HG02870 (cell line): ENCODE measurements around the gene DDR1.
"Not testable (repeated sequence)": the region's sequence is repeated elsewhere in the genome, so short reads cannot be mapped to it uniquely, and the experiment has no call there.

Experiments
- ATAC-seq: cut with Tn5 transposase; IDR thresholded peaks from one replicate; pipeline ENCODE4 v1.9.1; 2021; ENCODE audit warnings: mild to moderate bottlenecking, moderate library complexity; ENCODE audit not compliant: unreplicated experiment

The DDR1 gene

DNA sequence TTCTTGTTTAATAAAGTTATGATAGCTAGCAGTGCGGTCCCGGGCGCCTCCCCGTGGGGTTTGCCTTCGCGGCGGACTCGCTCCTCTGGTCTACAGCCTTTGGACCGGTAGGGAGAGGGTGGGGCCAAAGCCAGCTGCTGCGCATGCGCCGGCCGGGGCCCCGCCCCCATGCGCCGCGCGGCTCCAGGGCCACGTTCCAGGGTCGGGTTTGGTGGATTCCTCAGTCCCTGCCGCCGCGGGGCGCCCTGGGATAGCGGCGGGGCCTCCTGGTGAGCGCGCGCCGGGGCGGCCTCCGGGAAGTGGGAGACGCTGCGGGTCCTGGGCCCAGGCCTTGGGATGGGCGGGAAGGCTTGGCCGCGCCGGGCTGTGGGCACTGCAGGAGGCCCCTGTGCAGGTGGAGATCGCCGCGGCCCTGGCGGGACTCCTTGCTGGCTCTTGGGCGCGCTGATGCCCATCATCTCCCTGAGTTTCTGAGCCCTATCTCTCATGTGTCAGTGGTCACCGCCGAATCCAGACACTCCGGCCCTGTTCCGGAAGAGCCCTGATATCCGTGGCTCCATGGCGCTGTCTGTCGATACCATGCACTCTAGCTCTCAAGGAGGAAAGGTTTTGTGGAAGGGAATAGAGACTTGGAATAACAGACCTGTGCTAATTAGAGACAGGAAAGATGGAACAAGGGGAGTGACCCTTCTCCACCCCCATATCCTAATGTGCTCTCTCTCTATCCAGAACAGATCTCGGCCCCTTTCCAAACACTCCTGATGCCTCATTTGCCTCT lies 29.9 kb downstream of the DDR1 start, which contains the start of gene VARS2:
Gene VARS2 (plus strand): TSS at position 163 of the 778 bp plus-strand sequence. CDS start 599 bp downstream, at position 762.
- ATAC-seq = peak; percentile 84

DNA sequence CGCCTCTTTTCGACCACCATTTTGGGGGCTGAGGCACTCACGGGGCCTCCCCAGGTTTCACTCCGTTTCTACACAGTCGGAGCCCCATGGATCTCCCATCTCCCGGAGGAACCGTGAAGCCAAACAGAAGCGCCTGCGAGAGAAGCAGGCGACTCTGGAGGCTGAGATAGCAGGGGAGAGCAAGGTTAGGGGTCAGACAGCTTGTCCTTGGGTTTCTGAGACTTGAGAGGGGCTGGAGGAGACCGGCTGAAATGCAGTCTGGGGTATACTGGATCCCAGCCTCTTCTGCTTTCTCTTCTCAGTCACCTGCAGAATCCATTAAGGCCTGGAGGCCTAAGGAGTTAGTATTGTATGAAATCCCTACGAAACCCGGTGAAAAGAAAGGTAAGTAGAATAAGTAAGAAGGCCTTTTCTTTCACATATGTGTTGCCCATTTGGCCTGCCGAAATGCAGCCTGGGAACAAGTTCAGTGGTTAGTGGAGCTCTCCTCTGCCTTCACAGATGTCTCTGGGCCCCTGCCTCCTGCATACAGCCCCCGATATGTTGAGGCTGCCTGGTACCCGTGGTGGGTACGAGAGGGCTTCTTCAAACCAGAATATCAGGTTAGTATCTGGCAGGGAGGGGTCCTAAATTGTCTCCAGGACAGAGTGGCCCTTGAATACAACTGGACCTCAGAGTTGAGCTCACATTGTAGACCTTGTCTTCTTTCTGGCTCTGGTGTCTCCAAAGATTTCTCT lies 30.7 kb downstream of the DDR1 start:
- no peak for ATAC-seq

DNA sequence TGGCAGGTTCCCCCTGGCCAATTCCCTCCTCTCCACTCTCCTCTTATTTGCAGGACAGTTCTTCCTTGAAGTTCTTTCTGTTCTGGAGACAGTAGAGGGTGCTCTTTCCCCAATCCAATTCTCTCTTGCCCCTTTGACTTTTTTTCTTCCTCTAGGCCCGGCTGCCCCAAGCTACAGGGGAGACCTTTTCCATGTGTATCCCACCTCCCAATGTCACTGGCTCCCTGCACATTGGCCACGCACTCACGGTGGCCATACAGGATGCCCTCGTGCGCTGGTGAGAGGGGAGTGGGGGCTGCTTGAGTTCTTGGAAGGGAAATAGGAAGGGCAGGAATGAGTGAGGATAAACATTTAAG lies 31.2 kb downstream of the DDR1 start:
- no peak for ATAC-seq

DNA sequence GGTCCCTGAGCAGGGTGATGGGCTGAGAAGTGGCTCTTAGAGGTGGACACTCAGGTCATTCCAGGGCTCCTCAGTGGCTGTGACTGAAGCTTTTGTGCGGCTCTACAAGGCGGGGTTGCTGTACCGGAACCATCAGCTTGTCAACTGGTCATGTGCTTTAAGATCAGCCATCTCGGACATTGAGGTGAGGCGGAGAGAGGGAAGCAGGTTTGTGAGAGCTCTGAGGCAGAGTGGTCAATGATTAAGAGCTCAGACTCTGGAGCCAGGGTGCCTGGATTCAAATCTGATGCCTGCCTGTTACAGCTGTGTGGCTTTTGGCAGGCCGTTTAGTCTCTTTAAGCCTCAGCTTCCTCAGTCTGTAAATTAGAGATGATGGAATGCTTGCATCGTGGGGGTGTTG lies 32.7 kb downstream of the DDR1 start:
- no peak for ATAC-seq

DNA sequence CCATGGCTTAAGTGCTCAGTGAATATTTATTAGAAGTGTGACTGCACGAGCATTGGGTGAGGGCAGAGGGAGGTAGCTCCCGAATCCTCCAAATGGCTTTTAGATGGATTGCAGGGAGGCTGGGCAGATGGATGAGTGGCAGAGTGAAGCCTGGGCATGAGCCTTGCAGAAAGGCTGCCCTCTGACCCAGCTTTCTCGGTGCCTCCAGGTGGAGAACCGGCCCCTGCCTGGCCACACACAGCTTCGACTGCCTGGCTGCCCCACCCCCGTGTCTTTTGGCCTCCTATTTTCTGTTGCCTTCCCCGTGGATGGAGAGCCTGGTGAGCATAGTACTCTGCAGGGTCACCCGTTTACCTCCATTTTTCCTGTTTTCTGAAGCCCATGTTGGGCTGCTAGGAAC lies 33.2 kb downstream of the DDR1 start:
- no peak for ATAC-seq

DNA sequence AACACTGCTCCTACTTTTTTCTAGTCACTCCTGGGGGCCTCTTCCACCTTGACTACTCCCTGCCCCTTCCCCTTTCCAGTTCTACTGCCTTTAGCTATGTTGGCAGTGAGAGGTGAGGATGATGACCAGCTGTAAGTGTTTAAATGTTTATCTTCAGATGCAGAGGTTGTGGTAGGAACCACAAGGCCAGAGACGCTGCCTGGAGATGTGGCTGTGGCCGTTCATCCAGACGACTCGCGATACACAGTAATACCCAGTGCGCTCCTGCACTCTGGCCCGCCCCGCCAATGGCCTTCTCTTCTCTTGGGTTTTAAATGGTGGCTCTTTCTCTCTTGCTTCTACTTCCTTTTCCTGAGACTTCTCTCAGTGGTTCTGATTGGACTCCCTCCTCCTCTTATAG lies 34.4 kb downstream of the DDR1 start:
- ATAC-seq = no peak

DNA sequence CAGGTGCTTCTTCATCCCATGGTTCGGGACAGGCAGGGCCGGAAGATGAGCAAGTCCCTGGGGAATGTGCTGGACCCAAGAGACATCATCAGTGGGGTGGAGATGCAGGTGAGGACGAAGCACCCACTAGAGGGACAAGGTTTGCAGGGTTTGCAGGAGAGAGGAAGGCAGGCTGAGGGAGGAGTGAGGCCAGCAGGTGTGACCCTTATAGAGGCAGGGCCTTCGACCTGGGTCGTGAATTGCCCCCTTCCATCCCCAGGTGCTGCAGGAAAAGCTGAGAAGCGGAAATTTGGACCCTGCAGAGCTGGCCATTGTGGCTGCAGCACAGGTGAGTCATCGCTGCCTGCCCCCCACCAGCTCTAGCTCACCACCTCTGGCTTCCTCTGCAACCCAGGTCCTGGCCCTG lies 38.1 kb downstream of the DDR1 start:
- ATAC-seq = no peak

DNA sequence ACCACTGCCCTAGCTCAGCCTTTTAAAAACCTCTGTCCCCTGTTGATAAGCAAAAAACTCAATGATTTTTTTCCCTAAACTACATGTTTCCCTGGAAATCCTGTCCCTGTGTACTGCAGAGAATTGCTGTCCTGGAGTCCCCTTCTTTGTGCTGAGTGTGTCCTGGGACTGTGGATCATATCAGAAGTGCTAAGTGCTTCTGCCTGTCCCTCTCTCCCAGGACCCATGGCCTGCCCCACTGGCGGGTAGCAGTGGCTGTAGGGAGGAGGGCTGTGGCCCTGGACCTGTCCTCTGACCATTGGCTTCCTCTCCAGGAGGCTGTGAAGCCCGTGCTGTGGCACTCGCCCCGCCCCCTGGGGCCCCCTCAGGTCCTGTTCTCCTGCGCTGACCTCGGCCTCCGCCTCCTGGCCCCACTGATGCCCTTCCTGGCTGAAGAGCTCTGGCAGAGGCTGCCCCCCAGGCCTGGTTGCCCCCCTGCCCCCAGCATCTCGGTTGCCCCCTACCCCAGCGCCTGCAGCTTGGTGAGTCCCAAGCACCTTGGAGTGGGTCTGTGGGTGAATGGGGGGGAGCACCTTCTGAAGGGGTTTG lies 39.8 kb downstream of the DDR1 start:
- not testable (repeated sequence) for ATAC-seq

DNA sequence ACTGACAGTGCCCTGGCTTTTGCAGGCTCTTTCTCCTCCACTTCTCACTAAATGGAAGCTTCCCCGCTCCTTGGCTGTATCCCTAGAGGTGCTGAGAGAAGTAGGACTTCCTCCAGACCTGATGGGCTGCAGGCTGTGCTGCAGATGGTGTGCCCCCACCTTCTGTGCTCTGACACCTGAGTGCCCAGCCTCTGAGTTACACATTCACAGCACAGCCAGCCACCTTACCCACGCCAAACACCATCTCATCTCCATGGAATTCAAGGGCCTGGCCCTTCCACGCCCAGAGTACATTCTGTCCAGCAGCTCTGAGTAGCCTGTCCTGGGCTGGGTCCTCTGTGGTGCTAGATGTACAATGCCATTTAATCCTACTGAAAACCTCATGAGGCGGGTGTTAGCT lies 42.3 kb downstream of the DDR1 start:
- ATAC-seq = no peak

DNA sequence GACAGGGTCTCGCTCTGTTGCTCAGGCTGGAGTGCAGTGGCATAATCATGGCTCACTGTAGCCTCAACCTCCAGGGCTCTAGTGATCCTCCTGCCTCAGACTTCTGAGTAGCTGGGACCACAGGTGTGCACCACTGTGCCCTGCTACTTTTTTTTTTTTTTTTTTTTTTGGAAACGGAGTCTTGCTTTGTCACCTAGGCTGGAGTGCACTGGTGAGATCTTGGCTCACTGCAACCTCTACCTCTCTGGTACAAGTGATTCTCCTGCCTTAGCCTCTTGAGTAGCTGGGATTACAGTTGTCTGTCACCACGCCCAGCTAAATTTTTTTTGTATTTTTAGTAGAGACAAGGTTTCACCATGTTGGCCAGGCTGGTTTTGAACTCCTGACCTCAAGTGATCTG lies 42.8 kb downstream of the DDR1 start:
- ATAC-seq = not testable (repeated sequence)

DNA sequence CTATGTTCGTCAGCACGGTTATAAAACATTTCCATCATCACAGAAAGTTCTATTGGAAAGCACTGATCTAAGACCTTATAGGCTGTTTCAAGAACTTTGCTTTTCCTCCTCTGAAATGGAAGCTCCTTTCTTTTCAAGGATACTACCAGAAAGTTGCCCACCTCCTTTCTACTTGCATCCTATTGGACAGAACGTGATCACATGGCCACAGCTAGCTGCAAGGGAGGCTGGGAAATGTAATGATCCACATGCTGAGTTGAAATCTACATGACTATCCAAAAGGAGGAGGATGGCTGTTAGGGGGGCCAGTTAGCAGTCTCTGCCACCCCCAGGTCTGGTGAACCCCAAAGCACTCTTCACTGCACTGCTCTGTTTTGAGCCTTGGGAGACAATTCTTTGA lies 44.4 kb downstream of the DDR1 start:
- ATAC-seq = no peak

DNA sequence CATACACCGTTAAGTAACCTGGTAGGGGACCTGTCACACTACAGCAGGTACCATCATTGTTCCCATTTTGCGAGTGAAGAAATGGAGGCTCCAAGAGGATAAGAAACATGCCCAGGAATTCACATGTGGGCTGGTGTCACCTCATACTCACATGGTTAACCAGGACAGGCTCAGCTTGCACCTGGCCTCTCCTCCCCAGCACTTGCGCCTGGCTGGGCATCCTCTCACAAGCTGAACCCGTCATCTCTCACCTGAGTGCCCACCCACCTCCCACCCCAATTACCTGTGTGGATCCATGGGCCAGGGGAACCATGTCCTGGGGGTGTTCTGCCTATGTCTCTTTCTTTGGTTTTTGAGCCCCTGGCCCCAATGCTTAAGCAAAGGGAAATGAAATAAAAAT lies 46.2 kb downstream of the DDR1 start:
- ATAC-seq = no peak

DNA sequence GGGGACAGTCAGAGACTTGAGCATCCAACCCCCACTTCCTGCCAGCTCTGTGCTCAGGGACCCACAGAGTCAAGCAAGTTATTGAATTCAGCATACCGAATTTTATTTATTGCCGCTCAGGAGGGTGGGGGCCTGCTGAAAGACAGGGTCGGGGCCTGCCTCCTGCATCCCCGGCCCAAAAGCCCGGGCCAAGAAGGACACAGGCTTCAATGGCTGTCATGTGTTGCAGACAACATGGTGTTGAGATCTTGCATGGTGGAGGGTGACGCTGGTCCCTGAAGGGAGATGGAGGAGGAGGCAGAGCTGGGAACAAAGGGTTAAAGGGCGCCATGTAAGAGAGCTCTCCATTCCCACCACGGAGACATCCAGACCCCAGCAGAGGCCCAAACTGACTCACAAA lies 47.0 kb downstream of the DDR1 start:
- ATAC-seq = no peak

DNA sequence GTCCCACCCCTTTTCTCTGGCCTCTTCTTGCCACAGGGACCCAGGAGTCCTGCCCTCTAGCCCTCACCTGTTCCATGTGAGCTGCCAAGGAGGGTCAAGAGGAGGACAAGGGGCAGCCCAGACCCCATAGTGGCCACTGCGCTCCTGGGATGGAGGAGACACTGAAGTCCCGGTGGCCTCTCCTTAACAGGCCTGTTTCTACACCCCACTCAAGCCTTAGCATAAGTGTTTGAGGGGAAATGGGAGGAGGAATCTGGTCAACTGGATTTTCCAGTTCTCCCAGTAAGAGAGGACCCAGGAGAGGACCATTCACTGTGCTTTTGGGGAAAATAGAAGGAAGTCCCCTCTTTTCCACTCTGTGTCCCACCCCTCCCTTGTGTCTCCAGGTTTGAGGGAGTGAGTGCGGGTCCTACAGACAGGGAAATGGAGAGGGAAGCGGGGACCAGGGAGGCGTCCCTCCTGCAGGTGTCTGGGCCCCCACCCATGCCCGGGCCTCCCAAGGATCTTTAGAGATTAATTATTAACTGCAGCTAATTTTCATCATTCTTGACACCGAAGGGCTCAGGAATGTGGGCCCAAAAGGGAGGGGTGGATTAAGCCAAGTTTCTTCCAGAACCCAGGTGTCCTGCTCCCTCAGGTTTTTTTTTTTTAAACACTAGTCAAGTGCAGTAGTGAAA lies 47.8 kb downstream of the DDR1 start, which contains the start of gene SFTA2:
Gene SFTA2 (minus strand): TSS at position 202 of the 677 bp plus-strand sequence. CDS start 74 bp downstream, at position 128.
- no peak for ATAC-seq

DNA sequence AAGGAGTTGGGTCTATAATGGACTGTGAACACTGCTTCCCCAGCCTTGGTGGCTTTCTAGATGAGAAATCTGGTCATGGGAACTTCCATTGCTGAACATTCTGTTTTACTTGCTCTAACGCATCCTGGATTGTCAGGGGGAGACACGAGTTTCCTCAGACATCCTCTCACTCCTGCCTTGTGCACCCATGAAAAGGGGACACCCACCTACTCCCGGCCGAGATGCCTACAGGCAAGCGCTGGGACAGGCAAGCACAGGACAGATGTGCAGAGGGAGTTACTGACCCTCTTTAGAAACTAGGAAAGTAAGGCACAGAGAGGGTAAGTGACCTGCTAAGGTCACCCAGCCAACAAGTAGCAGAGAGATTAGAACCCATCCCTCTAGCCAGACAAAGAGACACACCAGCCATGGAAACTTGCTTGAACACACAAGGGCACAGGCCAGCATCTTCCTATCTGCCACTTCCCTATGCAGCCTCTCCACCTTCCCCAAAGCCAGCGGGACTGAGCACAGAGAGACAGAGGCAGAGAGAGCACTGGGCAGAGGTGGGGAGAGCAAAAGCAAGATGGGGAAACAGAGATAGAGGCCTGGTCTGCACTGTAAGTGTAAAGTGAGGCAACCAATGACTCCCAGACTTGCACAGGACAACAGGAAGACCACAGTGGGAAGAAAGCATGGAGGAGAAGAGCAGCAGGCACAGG lies 48.5 kb downstream of the DDR1 start:
- no peak for ATAC-seq

DNA sequence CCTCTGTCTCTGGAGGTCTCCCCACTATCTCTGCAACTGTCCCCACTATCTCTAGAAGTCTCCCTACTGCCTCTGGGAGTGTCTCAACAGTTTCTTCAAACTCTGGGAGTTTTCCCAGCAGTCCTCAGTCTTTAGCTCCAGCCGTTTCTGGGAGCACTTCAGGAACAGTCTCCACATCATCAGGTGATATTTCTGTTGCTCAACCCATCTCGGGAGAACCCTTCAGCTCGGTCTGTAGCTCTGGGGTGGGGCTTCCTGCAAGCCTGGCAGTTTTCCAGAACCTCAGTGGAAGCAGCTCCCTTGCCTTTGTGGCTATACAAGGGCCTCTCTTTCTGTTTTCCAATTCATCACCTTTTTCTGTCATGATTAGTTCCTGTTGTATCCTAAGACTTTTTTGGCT lies 50.7 kb downstream of the DDR1 start:
- ATAC-seq = no peak

DNA sequence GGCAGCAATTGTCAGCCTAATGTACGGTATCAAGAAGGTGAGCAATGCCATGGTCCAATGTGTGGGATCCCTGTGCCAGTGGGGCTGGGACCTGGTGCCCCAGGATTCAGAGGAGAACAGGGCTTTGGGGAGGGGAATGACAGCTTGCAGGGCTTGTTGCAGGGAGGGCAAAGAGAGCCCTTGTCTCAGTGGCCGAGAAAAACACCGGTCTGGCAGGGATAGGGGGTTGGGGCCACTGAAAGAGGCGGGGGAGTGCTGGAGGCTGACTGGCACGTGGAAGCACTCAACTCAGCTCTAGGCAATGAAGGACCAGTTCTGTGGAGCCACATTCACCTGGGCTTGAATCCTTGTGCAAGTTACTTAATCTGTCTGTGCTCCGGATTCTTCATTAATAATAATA lies 52.9 kb downstream of the DDR1 start:
- ATAC-seq = no peak

DNA sequence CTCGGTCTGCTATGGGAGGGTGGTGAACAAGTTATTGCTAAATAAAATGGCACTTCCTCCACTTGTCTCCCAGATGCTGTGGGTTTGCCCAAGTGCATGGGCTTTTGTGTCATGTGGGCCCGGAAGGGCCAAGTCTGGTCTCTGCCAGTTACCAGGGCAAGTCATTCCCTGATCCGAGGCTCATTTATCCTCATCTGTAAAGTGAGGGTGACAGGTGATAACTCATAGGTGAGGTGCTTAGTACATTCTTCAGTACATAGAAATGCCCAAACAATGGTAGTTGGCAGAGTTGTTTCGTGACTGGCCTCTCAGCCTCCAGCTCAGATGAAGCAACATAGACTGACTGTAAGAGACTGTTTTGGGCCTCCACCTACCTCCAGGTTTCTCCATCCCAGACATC lies 54.4 kb downstream of the DDR1 start:
- ATAC-seq = no peak

DNA sequence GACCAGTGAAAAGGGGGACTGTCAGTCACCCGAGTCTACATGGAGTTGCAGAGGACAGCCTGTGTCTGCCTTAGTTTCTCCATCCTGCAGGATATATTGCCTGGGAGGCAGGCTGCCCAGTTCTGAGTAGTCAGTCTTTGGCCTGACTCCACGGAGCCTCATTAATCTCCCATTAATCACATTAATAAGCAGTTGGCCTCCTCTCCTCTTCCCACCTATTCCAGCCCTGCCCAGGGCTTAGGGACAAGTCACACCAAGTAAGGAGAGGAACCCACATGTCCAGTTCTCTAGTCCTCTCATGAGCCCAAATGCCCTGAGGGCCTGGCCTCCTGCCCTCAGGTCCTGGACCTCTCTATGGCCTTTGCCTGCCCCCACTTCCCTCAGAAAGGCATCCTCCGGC lies 55.2 kb downstream of the DDR1 start:
- ATAC-seq = no peak

DNA sequence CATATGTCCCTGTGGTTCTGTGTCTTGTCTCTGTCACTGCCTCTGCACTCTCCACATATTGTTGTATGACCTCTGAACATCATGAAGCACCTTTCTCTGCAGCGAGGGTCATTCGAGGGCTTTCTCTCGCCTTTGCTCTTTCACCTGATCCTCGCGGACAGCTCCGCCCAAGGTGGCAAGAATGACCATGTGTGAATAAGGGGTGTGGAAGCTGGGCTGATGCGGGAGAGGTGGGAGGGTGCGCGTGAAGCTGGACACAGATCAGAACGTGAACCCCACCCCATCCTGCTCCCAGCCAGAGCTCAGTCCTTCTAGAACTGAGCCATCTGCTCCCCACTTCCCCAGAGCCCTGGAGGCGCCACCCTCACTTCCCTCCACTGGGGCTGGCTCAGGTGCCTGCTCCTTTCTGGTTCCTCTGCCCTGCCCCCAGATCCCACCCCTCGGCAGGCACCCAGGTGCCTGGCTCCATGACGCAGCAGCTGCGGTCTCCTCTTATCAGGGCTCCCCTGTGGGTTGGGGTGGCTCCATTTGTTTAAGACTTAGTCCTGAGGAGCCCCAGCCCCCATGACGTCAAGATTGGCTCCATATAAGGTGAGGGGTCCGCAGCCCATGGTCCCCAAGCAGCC lies 56.2 kb downstream of the DDR1 start, which contains the start of gene MUCL3:
Gene MUCL3 (plus strand): TSS at position 613 of the 626 bp plus-strand sequence. CDS start 27 bp downstream, outside the sequence.
- ATAC-seq = no peak
